SU-DHL-6 (cell line): Measurements from ENCODE around the gene CLCNKB.
"Not testable (repeated sequence)": the region's sequence is repeated elsewhere in the genome, so short reads cannot be mapped to it uniquely, and the experiment has no call there.

Experiments
- H2AFZ ChIP-seq: fragments of 200-600 bp; sonication (generic); 2 replicates; pipeline ENCODE4 v1.6.1; 2014; ENCODE audit warnings: low read depth, mild to moderate bottlenecking, moderate library complexity, mixed read lengths, antibody characterized with exemption, low read length; ENCODE audit not compliant: severe bottlenecking
- H3F3A ChIP-seq: fragments of 200-600 bp; shearing (Covaris generic); 2 replicates; pipeline ENCODE4 v1.6.0; 2016; ENCODE audit warnings: antibody characterized with exemption, mild to moderate bottlenecking; ENCODE audit not compliant: insufficient read depth
- H3K27ac ChIP-seq: fragments of 200-600 bp; sonication (generic); 2 replicates; pipeline ENCODE4 v1.5.1; 2016; ENCODE audit warnings: low read depth, mild to moderate bottlenecking, low read length, moderate library complexity, mixed read lengths
- H3K27me3 ChIP-seq: fragments of 200-600 bp; sonication (generic), shearing (Covaris generic); 2 replicates; pipeline ENCODE4 v1.6.0; 2014; ENCODE audit warnings: mild to moderate bottlenecking, low read length
- H3K36me3 ChIP-seq: fragments of 200-600 bp; sonication (generic); 2 replicates; pipeline ENCODE4 v1.6.1; 2014; ENCODE audit warnings: mild to moderate bottlenecking, low read length, mixed read lengths
- H3K4me2 ChIP-seq: fragments of 300-600, 200-600 bp; shearing (Covaris generic), sonication (generic); 2 replicates; pipeline ENCODE4 v1.6.0; 2014; ENCODE audit warnings: low read length, low read depth, mild to moderate bottlenecking; ENCODE audit not compliant: poor library complexity, severe bottlenecking
- H3K4me3 ChIP-seq: fragments of 200-600 bp; sonication (generic); 2 replicates; pipeline ENCODE4 v1.5.1; 2014; ENCODE audit warnings: antibody characterized with exemption, low read length, mild to moderate bottlenecking, mixed read lengths; ENCODE audit not compliant: insufficient read depth, poor library complexity, severe bottlenecking
- H3K79me2 ChIP-seq: fragments of 200-600 bp; sonication (generic); 2 replicates; pipeline ENCODE4 v1.6.1; 2014; ENCODE audit warnings: mild to moderate bottlenecking, low read length, moderate library complexity; ENCODE audit not compliant: insufficient read depth
- H3K9ac ChIP-seq: fragments of 200-600 bp; sonication (generic); 2 replicates; pipeline ENCODE4 v1.7.0; 2014; ENCODE audit warnings: mild to moderate bottlenecking, low read length
- H3K9me2 ChIP-seq: fragments of 200-600 bp; sonication (generic); replicated peaks from 2 replicates; pipeline ENCODE4 v1.6.1; 2014; ENCODE audit warnings: low read length; ENCODE audit not compliant: insufficient read depth
- H3K9me3 ChIP-seq: fragments of 200-600 bp; sonication (generic); 2 replicates; pipeline ENCODE4 v1.6.1; 2014; ENCODE audit warnings: low read length, mixed read lengths; ENCODE audit not compliant: insufficient read depth
- H4K20me1 ChIP-seq: fragments of 200-600 bp; sonication (generic); 2 replicates; pipeline ENCODE4 v1.6.1; 2014; ENCODE audit warnings: low read depth, mild to moderate bottlenecking, antibody characterized with exemption, low read length, moderate library complexity, mixed read lengths
- EZH2phosphoT487 ChIP-seq: fragments of 200-600 bp; sonication (generic), shearing (Covaris generic); conservative IDR thresholded peaks from 2 replicates; pipeline ENCODE4 v1.6.1; 2018; ENCODE audit warnings: mild to moderate bottlenecking, antibody characterized with exemption, low read length, moderate library complexity, mixed read lengths
- TF ChIP-seq, protein P1 (sequence below): fragments of 200-600 bp; sonication (generic); IDR thresholded peaks from one replicate; pipeline ENCODE4 v1.5.1; 2017; ENCODE audit warnings: antibody characterized with exemption, mild to moderate bottlenecking, low read length, moderate library complexity; ENCODE audit not compliant: insufficient read depth, poor library complexity, severe bottlenecking

Gene CLCNKB

GRCh38 chr1:16022393-16022792 lies 21.2 kb upstream of the CLCNKB start:
- Histone ChIP-seq H3K79me2 (no peaks in the 10 kb centered on the region), H3K4me2 (no peak overlapping the region), H3K36me3 (no peaks in the 10 kb centered on the region), H3K27ac (no peak overlapping the region), H3K9me2 (no peaks in the 10 kb centered on the region), H3K4me3 (no peak overlapping the region), H3K9me3 (no peaks in the 10 kb centered on the region), H3K27me3 (no peaks in the 10 kb centered on the region), H2AFZ (no peak overlapping the region), H3K9ac (no peak overlapping the region), H4K20me1 (no peaks in the 10 kb centered on the region), H3F3A (no peaks in the 10 kb centered on the region)
- no peak for TF ChIP-seq EZH2phosphoT487
- TF ChIP-seq, protein P1, sequence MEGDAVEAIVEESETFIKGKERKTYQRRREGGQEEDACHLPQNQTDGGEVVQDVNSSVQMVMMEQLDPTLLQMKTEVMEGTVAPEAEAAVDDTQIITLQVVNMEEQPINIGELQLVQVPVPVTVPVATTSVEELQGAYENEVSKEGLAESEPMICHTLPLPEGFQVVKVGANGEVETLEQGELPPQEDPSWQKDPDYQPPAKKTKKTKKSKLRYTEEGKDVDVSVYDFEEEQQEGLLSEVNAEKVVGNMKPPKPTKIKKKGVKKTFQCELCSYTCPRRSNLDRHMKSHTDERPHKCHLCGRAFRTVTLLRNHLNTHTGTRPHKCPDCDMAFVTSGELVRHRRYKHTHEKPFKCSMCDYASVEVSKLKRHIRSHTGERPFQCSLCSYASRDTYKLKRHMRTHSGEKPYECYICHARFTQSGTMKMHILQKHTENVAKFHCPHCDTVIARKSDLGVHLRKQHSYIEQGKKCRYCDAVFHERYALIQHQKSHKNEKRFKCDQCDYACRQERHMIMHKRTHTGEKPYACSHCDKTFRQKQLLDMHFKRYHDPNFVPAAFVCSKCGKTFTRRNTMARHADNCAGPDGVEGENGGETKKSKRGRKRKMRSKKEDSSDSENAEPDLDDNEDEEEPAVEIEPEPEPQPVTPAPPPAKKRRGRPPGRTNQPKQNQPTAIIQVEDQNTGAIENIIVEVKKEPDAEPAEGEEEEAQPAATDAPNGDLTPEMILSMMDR, result no peak

GRCh38 chr1:16023050-16023653 lies 20.4 kb upstream of the CLCNKB start:
- no peaks in the 10 kb centered on the region for H3K36me3 ChIP-seq
- no peaks in the 10 kb centered on the region for H3K79me2 ChIP-seq
- no peak for TF ChIP-seq EZH2phosphoT487
- TF ChIP-seq, protein P1, result no peak
- H3K27me3 ChIP-seq, result no peaks in the 10 kb centered on the region
- no peaks in the 10 kb centered on the region for H3F3A ChIP-seq
- H3K9me3 ChIP-seq, result no peaks in the 10 kb centered on the region
- no peaks in the 10 kb centered on the region for H4K20me1 ChIP-seq
- H3K4me3 ChIP-seq, result no peak overlapping the region
- H3K4me2 ChIP-seq, result no peak overlapping the region
- H3K9me2 ChIP-seq, result no peaks in the 10 kb centered on the region
- H3K9ac ChIP-seq, result no peak overlapping the region
- H2AFZ ChIP-seq, result no peak overlapping the region
- no peak overlapping the region for H3K27ac ChIP-seq

DNA sequence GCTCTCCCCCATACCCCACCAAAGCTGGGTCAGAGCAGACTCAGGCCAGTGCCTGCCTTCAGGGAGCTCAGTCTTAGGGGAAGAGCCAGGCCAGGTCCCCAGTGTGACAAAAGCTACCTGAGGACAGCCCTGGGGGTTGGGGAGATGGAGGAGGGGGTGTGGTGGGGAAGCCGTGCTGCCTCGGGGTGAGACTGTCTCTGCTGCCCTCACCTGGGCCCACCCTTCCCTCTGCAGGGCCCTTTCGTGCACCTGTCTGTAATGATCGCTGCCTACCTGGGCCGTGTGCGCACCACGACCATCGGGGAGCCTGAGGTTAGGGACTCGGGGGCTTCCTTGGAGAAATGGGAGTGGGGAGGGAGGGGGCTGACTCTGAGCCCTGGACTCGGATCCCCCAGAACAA lies 17.3 kb upstream of the CLCNKB start:
- H3K79me2 ChIP-seq, H3K27ac ChIP-seq, H3F3A ChIP-seq, H4K20me1 ChIP-seq, H3K4me2 ChIP-seq, H2AFZ ChIP-seq, H3K9me3 ChIP-seq, H3K9ac ChIP-seq, H3K9me2 ChIP-seq, H3K4me3 ChIP-seq, H3K27me3 ChIP-seq, H3K36me3 ChIP-seq: not testable (repeated sequence)

DNA sequence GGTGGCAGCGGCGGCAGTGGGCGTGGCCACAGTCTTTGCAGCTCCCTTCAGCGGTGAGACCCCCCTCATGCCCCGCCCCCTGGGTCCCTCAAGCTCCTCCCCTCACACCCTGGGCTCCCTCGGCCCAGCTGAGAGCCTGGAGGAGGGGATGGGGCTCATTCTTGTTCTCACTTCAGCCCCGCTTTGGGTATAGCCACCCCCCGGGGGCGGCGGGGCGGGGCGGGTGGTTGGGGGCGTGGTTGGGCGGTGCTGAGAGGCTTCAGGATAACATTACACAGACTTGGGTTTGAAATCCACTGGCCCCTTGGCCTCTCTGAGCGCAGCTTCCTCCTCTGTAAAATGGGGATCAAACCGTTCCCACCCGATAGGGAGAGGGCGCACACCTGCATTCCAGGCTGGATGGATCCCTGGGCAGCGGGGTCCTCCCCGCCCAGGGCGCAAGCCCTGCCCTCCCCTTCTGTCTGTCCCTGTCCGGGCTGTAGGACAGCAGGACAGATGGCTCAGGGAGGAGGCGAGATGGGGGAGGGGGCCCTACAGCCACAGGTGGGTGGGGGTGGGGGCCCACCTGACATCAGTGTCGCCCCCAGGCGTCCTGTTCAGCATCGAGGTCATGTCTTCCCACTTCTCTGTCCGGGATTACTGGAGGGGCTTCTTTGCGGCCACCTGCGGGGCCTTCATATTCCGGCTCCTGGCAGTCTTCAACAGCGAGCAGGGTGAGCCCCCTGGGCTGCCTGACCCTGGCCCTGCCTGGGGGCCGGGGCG lies 16.7 kb upstream of the CLCNKB start:
- Histone ChIP-seq H3K9ac (no peak overlapping the region), H3K4me2 (no peak overlapping the region), H3K36me3 (no peaks in the 10 kb centered on the region), H2AFZ (no peak overlapping the region), H3K27me3 (no peaks in the 10 kb centered on the region), H3K79me2 (no peaks in the 10 kb centered on the region), H3F3A (no peaks in the 10 kb centered on the region), H3K4me3 (no peak overlapping the region), H3K27ac (no peak overlapping the region), H3K9me3 (no peaks in the 10 kb centered on the region), H4K20me1 (no peaks in the 10 kb centered on the region), H3K9me2 (no peaks in the 10 kb centered on the region)
- TF ChIP-seq EZH2phosphoT487, result no peak
- TF ChIP-seq, protein P1, result no peak
